Mesothelial cell of epicardium (in vitro differentiated cells): Measurements from ENCODE around the gene POMGNT1. TPM values are rescaled to one million over a fixed set of nuclear protein-coding genes. Genes with fewer than 3 reads are reported as not detected.
A peak's percentile ranks its signal among the peaks of the same experiment; 100 is the strongest.
"Not testable (repeated sequence)": the region's sequence is repeated elsewhere in the genome, so short reads cannot be mapped to it uniquely, and the experiment has no call there.

Experiments used
- DNase-seq, 2 experiments: peaks; one replicate each; pipeline ENCODE4 v3.0.0; 2021; ENCODE audit warnings: low spot score in 2 of 2; ENCODE audit not compliant: unreplicated experiment in 2 of 2
- H3K27ac Mint-ChIP-seq: 2 replicates; pipeline ENCODE4 v1.8.0; 2021; ENCODE audit warnings: mixed read lengths
- H3K27me3 Mint-ChIP-seq: 2 replicates; pipeline ENCODE4 v1.8.0; 2021; ENCODE audit warnings: low read depth, mixed read lengths
- H3K36me3 Mint-ChIP-seq: 2 replicates; pipeline ENCODE4 v1.8.0; 2021; ENCODE audit warnings: mixed read lengths
- H3K4me1 Mint-ChIP-seq: 2 replicates; pipeline ENCODE4 v1.8.0; 2021; ENCODE audit warnings: mixed read lengths
- H3K4me3 Mint-ChIP-seq: 2 replicates; pipeline ENCODE4 v1.8.0; 2021; ENCODE audit warnings: mild to moderate bottlenecking, moderate library complexity, mixed read lengths
- H3K9me3 Mint-ChIP-seq: 2 replicates; pipeline ENCODE4 v1.8.0; 2021; ENCODE audit warnings: mixed read lengths
- total RNA-seq: library from RNA; stranded (reverse); gene quantifications from 3 replicates; pipeline ENCODE4 v1.2.1, GENCODE V29; 2021
- TF ChIP-seq, protein P1 (sequence below): fragments of 200-600 bp; sonication (generic); IDR thresholded peaks from one replicate; pipeline ENCODE4 v1.5.0; 2021; ENCODE audit warnings: antibody characterized with exemption; ENCODE audit not compliant: unreplicated experiment

The POMGNT1 gene
- total RNA-seq, 1 donor from 2014 or later, result 87.1 TPM

- no peak overlapping the region for H3K4me3 Mint-ChIP-seq
- H3K27me3 Mint-ChIP-seq, result no peaks in the 10 kb centered on the region
- peaks cover 15% of the 10 kb centered on the region for H3K9me3 Mint-ChIP-seq
- DNase-seq, result no peak
- TF ChIP-seq, protein P1, sequence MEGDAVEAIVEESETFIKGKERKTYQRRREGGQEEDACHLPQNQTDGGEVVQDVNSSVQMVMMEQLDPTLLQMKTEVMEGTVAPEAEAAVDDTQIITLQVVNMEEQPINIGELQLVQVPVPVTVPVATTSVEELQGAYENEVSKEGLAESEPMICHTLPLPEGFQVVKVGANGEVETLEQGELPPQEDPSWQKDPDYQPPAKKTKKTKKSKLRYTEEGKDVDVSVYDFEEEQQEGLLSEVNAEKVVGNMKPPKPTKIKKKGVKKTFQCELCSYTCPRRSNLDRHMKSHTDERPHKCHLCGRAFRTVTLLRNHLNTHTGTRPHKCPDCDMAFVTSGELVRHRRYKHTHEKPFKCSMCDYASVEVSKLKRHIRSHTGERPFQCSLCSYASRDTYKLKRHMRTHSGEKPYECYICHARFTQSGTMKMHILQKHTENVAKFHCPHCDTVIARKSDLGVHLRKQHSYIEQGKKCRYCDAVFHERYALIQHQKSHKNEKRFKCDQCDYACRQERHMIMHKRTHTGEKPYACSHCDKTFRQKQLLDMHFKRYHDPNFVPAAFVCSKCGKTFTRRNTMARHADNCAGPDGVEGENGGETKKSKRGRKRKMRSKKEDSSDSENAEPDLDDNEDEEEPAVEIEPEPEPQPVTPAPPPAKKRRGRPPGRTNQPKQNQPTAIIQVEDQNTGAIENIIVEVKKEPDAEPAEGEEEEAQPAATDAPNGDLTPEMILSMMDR, result no peak
- peaks cover 2% of the 10 kb centered on the region for H3K36me3 Mint-ChIP-seq
- peaks cover 4% of the 10 kb centered on the region for H3K4me1 Mint-ChIP-seq
- H3K27ac Mint-ChIP-seq, result no peak overlapping the region
Measured at GRCh38 chr1:46242918-46243317, 44.7 kb upstream of the POMGNT1 start.

DNA sequence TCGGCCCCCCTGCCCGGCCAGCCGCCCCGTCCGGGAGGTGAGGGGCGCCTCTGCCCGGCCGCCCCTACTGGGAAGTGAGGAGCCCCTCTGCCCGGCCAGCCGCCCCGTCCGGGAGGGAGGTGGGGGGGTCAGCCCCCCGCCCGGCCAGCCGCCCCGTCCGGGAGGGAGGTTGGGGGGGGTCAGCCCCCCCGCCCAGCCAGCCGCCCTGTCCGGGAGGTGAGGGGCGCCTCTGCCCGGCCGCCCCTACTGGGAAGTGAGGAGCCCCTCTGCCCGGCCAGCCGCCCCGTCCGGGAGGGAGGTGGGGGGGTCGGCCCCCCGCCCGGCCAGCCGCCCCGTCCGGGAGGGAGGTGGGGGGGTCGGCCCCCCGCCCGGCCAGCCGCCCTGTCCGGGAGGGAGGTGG is 43.5 kb upstream of the POMGNT1 start:
- H3K4me3 Mint-ChIP-seq, H3K36me3 Mint-ChIP-seq, H3K27ac Mint-ChIP-seq, DNase-seq, H3K4me1 Mint-ChIP-seq, H3K27me3 Mint-ChIP-seq: not testable (repeated sequence)
- peaks cover 15% of the 10 kb centered on the region for H3K9me3 Mint-ChIP-seq

DNA sequence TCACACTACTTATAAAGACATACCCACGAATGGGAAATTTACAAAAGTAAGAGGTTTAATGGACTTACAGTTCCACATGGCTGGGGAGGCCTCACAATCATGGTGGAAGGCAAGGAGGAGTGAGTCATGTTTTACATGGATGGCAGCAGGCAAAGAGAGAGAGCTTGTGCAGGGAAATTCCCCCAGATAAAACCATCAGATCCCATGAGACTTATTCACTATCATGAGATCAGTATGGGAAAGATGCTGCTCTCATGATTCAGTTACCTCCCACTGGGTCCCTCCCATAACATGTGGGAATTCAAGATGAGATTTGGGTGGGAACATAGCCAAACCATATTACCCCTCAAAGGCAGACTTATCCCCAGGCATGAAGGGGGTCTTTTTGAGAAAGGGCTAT is 40.6 kb upstream of the POMGNT1 start:
- not testable (repeated sequence) for H3K4me3 Mint-ChIP-seq

GRCh38 chr1:46236882-46237281 is 38.6 kb upstream of the POMGNT1 start:
- Mint-ChIP-seq H3K27me3 (no peaks in the 10 kb centered on the region), H3K36me3 (no peaks in the 10 kb centered on the region), H3K9me3 (peaks cover 11% of the 10 kb centered on the region), H3K4me1 (no peaks in the 10 kb centered on the region), H3K4me3 (no peak overlapping the region), H3K27ac (no peak overlapping the region)
- no peak for DNase-seq
- TF ChIP-seq, protein P1, result no peak

More for the DNA sequence above, 40.6 kb upstream of the POMGNT1 start:
- not testable (repeated sequence) for H3K4me1 Mint-ChIP-seq, H3K36me3 Mint-ChIP-seq, H3K27ac Mint-ChIP-seq, DNase-seq, H3K27me3 Mint-ChIP-seq
- H3K9me3 Mint-ChIP-seq, result peaks cover 15% of the 10 kb centered on the region

GRCh38 chr1:46231231-46231630 is 33.0 kb upstream of the POMGNT1 start:
- H3K4me1 Mint-ChIP-seq, H3K27me3 Mint-ChIP-seq, H3K4me3 Mint-ChIP-seq, DNase-seq, H3K9me3 Mint-ChIP-seq, H3K27ac Mint-ChIP-seq, H3K36me3 Mint-ChIP-seq: not testable (repeated sequence)

- DNase-seq, result no peak
- TF ChIP-seq, protein P1, result no peak
- H3K4me3 Mint-ChIP-seq, result no peak overlapping the region
- H3K4me1 Mint-ChIP-seq, result peaks cover 2% of the 10 kb centered on the region
- H3K9me3 Mint-ChIP-seq, result no peaks in the 10 kb centered on the region
- H3K36me3 Mint-ChIP-seq, result no peaks in the 10 kb centered on the region
- H3K27ac Mint-ChIP-seq, result no peak overlapping the region
- H3K27me3 Mint-ChIP-seq, result no peaks in the 10 kb centered on the region
Measured at GRCh38 chr1:46224966-46225365, 26.7 kb upstream of the POMGNT1 start.

GRCh38 chr1:46223472-46223943 is 25.3 kb upstream of the POMGNT1 start:
- TF ChIP-seq, protein P1, result peak; percentile 82
- H3K4me1 Mint-ChIP-seq, result peaks cover 7% of the 10 kb centered on the region
- peak in 1 of 2 experiments; percentile 57 for DNase-seq
- H3K4me3 Mint-ChIP-seq, result no peak overlapping the region
- H3K27ac Mint-ChIP-seq, result no peak overlapping the region
- no peaks in the 10 kb centered on the region for H3K9me3 Mint-ChIP-seq
- no peaks in the 10 kb centered on the region for H3K36me3 Mint-ChIP-seq
- H3K27me3 Mint-ChIP-seq, result no peaks in the 10 kb centered on the region

DNA sequence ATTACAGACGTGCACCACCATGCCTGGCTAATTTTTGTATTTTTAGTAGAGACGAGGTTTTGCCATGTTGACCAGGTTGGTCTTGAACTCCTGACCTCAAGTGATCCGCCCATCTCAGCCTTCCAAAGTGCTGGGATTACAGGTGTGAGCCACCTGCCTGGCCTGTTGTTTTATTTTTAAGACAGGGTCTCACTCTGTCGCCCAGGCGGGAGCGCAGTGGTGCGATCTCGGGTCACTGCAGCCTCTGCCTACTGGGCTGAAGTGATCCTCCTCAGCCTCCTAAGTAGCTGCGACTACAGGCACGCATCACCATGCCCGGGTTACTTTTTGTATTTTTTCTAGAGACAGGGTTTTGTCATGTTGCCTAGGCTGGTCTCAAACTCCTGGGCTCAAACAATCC is 24.8 kb upstream of the POMGNT1 start:
- H3K4me1 Mint-ChIP-seq, H3K27ac Mint-ChIP-seq, H3K27me3 Mint-ChIP-seq, H3K9me3 Mint-ChIP-seq, H3K36me3 Mint-ChIP-seq, DNase-seq, H3K4me3 Mint-ChIP-seq: not testable (repeated sequence)
